ENCODE data around the gene SERINC1.

DNA sequence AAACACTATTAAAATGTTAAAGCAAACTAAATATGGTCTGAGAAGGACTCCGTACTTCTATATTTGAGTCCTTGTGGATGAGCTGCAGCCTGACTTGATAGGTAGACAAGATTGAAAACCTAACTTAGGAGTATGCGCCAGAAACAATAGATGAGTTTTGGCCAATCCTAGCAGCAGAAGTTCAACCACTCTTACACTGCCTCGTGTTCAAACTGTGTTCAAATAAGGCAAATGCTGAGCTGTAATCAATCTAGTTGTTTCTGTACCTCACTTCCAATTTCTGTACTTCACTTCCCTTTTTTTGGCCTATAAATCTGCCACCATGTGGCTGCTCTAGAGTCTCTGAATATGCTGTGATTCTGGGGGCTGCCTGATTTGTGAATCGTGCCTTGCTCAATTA lies 13.2 kb upstream of the SERINC1 start:
- TF ChIP-seq POLR2A (IDR thresholded peaks at IDR 0.05) = no peak
- TF ChIP-seq, protein P1, sequence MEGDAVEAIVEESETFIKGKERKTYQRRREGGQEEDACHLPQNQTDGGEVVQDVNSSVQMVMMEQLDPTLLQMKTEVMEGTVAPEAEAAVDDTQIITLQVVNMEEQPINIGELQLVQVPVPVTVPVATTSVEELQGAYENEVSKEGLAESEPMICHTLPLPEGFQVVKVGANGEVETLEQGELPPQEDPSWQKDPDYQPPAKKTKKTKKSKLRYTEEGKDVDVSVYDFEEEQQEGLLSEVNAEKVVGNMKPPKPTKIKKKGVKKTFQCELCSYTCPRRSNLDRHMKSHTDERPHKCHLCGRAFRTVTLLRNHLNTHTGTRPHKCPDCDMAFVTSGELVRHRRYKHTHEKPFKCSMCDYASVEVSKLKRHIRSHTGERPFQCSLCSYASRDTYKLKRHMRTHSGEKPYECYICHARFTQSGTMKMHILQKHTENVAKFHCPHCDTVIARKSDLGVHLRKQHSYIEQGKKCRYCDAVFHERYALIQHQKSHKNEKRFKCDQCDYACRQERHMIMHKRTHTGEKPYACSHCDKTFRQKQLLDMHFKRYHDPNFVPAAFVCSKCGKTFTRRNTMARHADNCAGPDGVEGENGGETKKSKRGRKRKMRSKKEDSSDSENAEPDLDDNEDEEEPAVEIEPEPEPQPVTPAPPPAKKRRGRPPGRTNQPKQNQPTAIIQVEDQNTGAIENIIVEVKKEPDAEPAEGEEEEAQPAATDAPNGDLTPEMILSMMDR (IDR thresholded peaks at IDR 0.05) = no peak

Measured in uterus (tissue), 2 donors.